OCI-LY7 (cell line): ENCODE results near the gene CTU2. TPM values are rescaled to one million over a fixed set of nuclear protein-coding genes. Genes with fewer than 3 reads are reported as not detected.

Experiments used
- BruUV-seq: library from RNA; stranded (reverse); fragments of 400-500 nt; replicated peaks from 2 replicates; lab custom pipeline; 2021; lab: Mats Ljungman, UMichigan
- CTCF ChIA-PET: fragments of 300-600 bp; sonication (Branson Sonifier 250); formaldehyde crosslinking; loops from one replicate; lab custom pipeline; 2022; ENCODE audit warnings: antibody characterized with exemption; ENCODE audit not compliant: unreplicated experiment; lab: Charles Lee
- POLR2A ChIA-PET: fragments of 300-600 bp; sonication (Branson Sonifier 250); formaldehyde crosslinking; loops from one replicate; lab custom pipeline; 2022; ENCODE audit warnings: antibody characterized with exemption; lab: Charles Lee
- DNase-seq: peaks from one replicate; pipeline ENCODE4 v3.0.0-alpha.2; 2015; ENCODE audit warnings: low spot score
- H2AFZ ChIP-seq: fragments of 200-600 bp; sonication (generic), shearing (Covaris generic); 2 replicates; pipeline ENCODE4 v1.6.1; 2014; ENCODE audit warnings: mild to moderate bottlenecking, antibody characterized with exemption, low read length, moderate library complexity
- H3K27ac ChIP-seq: fragments of 200-600 bp; sonication (generic); 2 replicates; pipeline ENCODE4 v1.5.1; 2014; ENCODE audit warnings: mixed run types, low read depth, mild to moderate bottlenecking, moderate library complexity, low read length, inconsistent platforms; ENCODE audit not compliant: poor library complexity, severe bottlenecking
- H3K36me3 ChIP-seq: fragments of 200-600 bp; sonication (generic); 2 replicates; pipeline ENCODE4 v1.6.1; 2014; ENCODE audit warnings: mild to moderate bottlenecking, antibody characterized with exemption, low read length, moderate library complexity, mixed read lengths; ENCODE audit not compliant: insufficient read depth
- H3K4me1 ChIP-seq: fragments of 200-600 bp; sonication (generic); 2 replicates; pipeline ENCODE4 v1.5.1; 2014; ENCODE audit warnings: mild to moderate bottlenecking, low read length; ENCODE audit not compliant: insufficient read depth, poor library complexity, severe bottlenecking
- H3K4me2 ChIP-seq: fragments of 200-600 bp; sonication (generic); 2 replicates; pipeline ENCODE4 v1.6.1; 2014; ENCODE audit warnings: mild to moderate bottlenecking, low read length
- H3K4me3 ChIP-seq: fragments of 200-600 bp; sonication (generic); 2 replicates; pipeline ENCODE4 v1.5.1; 2014; ENCODE audit warnings: mild to moderate bottlenecking, low read depth, low read length; ENCODE audit not compliant: poor library complexity, severe bottlenecking
- H3K79me2 ChIP-seq: fragments of 200-600 bp; sonication (generic); 2 replicates; pipeline ENCODE4 v1.6.1; 2016; ENCODE audit warnings: low read depth, mild to moderate bottlenecking, low read length, moderate library complexity, mixed read lengths; ENCODE audit not compliant: insufficient read depth
- H3K9me2 ChIP-seq: fragments of 200-600 bp; sonication (generic); 2 replicates; pipeline ENCODE4 v1.6.1; 2016; ENCODE audit warnings: mild to moderate bottlenecking, low read length, mixed read lengths; ENCODE audit not compliant: insufficient read depth
- H3K9me3 ChIP-seq: fragments of 200-600 bp; sonication (generic); 2 replicates; pipeline ENCODE4 v1.6.1; 2014; ENCODE audit warnings: mild to moderate bottlenecking, mixed run types, low read length, mixed read lengths
- H4K20me1 ChIP-seq: fragments of 200-600 bp; sonication (generic); 2 replicates; pipeline ENCODE4 v1.6.1; 2014; ENCODE audit warnings: mild to moderate bottlenecking, antibody characterized with exemption, low read length, moderate library complexity, mixed read lengths; ENCODE audit not compliant: insufficient read depth
- EZH2phosphoT487 ChIP-seq: fragments of 200-600 bp; sonication (generic); IDR thresholded peaks from 2 replicates; pipeline ENCODE4 v1.6.1; 2018; ENCODE audit warnings: low read depth, borderline replicate concordance, mild to moderate bottlenecking, mixed run types, antibody characterized with exemption, low read length, moderate library complexity, mixed read lengths
- intact Hi-C: fragments of 100-400 bp; cut with micrococcal nuclease; formaldehyde crosslinking; loops from one replicate; pipeline ENCODE4 v1.10.0; 2022; ENCODE audit not compliant: unreplicated experiment
- total RNA-seq, 2 experiments: library from RNA; depleted of rRNA in 1 of 2; stranded (reverse); fragments of >200 nt in 1 of 2; shearing (Covaris generic) in 1 of 2; gene quantifications; 2 replicates each; pipeline ENCODE4 v1.2.3, GENCODE V29; 2014 to 2022
- TF ChIP-seq, protein P1 (sequence below): fragments of 200-600 bp; sonication (generic); conservative IDR thresholded peaks from 2 replicates; pipeline ENCODE4 v1.5.1; 2014; ENCODE audit warnings: mild to moderate bottlenecking, antibody characterized with exemption, low read length, moderate library complexity, mixed read lengths

CTU2 gene
- total RNA-seq, 2 experiments from 2014 or later, result 21.9 to 24.4 TPM

DNA sequence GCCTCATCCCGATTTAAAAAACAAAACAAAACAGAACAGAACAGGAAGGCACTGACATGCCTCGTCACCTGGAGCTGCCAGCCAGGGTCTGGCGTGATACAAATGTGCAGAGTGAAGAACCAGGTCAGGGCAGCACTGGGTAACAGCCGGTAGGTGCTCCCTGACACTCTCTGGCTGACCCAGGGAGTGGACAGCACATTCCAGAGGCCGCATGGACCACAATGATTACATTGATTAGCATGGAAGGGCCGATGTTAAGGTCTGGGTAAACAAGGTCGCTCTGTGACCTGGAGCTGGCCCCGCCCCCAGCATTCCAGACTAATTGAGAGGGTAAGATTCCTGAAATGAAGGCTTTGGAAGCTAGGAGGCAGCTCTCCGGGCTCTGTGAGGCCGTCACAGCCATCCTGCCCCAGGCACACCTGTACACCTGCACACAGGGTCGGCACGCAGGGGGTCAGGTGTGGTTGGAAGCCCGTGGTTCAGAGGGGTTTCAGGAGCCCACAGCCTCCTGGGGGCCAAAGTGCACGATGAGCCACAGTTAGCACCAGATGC lies 57.3 kb downstream of the CTU2 start:
- no peak overlapping the region for H3K4me3 ChIP-seq
- H3K9me2 ChIP-seq, result no peaks in the 10 kb centered on the region
- no peak overlapping the region for H3K27ac ChIP-seq
- no peaks in the 10 kb centered on the region for H3K79me2 ChIP-seq
- DNase-seq, result no peak
- no peak overlapping the region for H2AFZ ChIP-seq
- peaks cover 20% of the 10 kb centered on the region for H3K4me1 ChIP-seq
- H3K9me3 ChIP-seq, result no peaks in the 10 kb centered on the region
- POLR2A ChIA-PET, result no interaction called here
- intact Hi-C loops, result no loop called here
- no peaks in the 10 kb centered on the region for H3K36me3 ChIP-seq
- CTCF ChIA-PET, result no interaction called here
- no peak overlapping the region for H3K4me2 ChIP-seq
- H4K20me1 ChIP-seq, result peaks cover 7% of the 10 kb centered on the region; the same call in 1 of the 2 replicates
- TF ChIP-seq EZH2phosphoT487, result no peak
- TF ChIP-seq, protein P1, sequence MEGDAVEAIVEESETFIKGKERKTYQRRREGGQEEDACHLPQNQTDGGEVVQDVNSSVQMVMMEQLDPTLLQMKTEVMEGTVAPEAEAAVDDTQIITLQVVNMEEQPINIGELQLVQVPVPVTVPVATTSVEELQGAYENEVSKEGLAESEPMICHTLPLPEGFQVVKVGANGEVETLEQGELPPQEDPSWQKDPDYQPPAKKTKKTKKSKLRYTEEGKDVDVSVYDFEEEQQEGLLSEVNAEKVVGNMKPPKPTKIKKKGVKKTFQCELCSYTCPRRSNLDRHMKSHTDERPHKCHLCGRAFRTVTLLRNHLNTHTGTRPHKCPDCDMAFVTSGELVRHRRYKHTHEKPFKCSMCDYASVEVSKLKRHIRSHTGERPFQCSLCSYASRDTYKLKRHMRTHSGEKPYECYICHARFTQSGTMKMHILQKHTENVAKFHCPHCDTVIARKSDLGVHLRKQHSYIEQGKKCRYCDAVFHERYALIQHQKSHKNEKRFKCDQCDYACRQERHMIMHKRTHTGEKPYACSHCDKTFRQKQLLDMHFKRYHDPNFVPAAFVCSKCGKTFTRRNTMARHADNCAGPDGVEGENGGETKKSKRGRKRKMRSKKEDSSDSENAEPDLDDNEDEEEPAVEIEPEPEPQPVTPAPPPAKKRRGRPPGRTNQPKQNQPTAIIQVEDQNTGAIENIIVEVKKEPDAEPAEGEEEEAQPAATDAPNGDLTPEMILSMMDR, result no peak
- no TSS peak for BruUV-seq

DNA sequence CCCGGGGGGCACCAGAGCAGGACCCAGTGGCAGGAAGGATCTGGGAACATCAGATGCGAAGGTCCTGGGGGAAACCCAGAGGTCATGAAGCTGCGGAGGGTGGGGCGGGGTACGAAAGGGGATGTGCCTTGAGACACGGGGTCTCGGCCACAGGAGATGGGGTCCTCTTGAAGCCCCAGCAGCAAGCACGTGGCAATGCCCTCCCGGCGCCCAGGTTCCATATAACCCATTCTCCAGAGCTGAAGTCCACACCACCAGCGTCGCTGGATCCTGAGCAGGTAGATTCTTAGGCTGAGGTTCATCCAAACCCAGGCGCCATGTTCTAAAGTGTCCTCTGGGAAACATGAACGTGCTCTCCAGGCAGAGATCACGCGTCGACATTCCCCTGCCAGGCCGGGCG lies 57.8 kb downstream of the CTU2 start:
- POLR2A ChIA-PET, result interaction anchor here (0.7 kb wide), 1 partner anchor 15 kb away, joined by 3 read pairs; no protein-coding TSS in a partner anchor

More for the DNA sequence above, 57.8 kb downstream of the CTU2 start:
- Histone ChIP-seq H3K4me3 (no peak overlapping the region), H3K9me3 (no peaks in the 10 kb centered on the region), H3K79me2 (no peaks in the 10 kb centered on the region), H2AFZ (no peak overlapping the region), H3K4me1 (peaks cover 20% of the 10 kb centered on the region), H3K9me2 (no peaks in the 10 kb centered on the region), H4K20me1 (peaks cover 8% of the 10 kb centered on the region; the same call in 1 of the 2 replicates), H3K27ac (no peak overlapping the region), H3K4me2 (no peak overlapping the region), H3K36me3 (peaks cover 3% of the 10 kb centered on the region; the same call in 1 of the 2 replicates)
- intact Hi-C loops, result no loop called here
- CTCF ChIA-PET, result no interaction called here
- no peak for TF ChIP-seq EZH2phosphoT487
- TF ChIP-seq, protein P1, result no peak
- BruUV-seq, result no TSS peak
- DNase-seq, result no peak
